Keratinocyte (primary cell): Measurements from ENCODE around the gene MED12. TPM values are rescaled to one million over a fixed set of nuclear protein-coding genes. Genes with fewer than 3 reads are reported as not detected.

Source experiments
- DNase-seq: peaks from one replicate; pipeline ENCODE4 v3.0.0-alpha.2; 2011; ENCODE audit warnings: low read depth, missing footprints, low spot score
- FAIRE-seq: peaks from 2 replicates; lab custom pipeline; 2011; peaks lifted over from hg19 to GRCh38; lab: Jason Lieb, UNC
- H2AFZ ChIP-seq: 2 replicates; pipeline ENCODE4 v1.6.0; 2012; ENCODE audit warnings: low read length, control low read depth, inconsistent platforms; ENCODE audit not compliant: control insufficient read depth
- H3K27ac ChIP-seq: 2 replicates; pipeline ENCODE4 v1.5.1; 2011; ENCODE audit warnings: low read length; ENCODE audit not compliant: control insufficient read depth, insufficient read depth
- H3K27me3 ChIP-seq: 3 replicates; pipeline ENCODE4 v1.6.0; 2011; ENCODE audit warnings: low read length; ENCODE audit not compliant: control insufficient read depth, insufficient read depth; ENCODE audit errors: extremely low read depth
- H3K36me3 ChIP-seq, 2 experiments: 2 replicates in 1 of 2; 3 replicates in 1 of 2; pipeline ENCODE4 v1.5.1; 2011; ENCODE audit warnings: low read length in 2 of 2, mild to moderate bottlenecking in 1 of 2; ENCODE audit not compliant: control insufficient read depth in 2 of 2, insufficient read depth in 2 of 2; ENCODE audit errors: extremely low read depth in 1 of 2
- H3K4me1 ChIP-seq: 3 replicates; pipeline ENCODE4 v1.5.1; 2011; ENCODE audit warnings: low read length; ENCODE audit not compliant: control insufficient read depth, insufficient read depth; ENCODE audit errors: extremely low read depth
- H3K4me2 ChIP-seq: 3 replicates; pipeline ENCODE4 v1.6.0; 2011; ENCODE audit warnings: low read depth, low read length; ENCODE audit not compliant: control insufficient read depth, insufficient read depth; ENCODE audit errors: extremely low read depth
- H3K4me3 ChIP-seq, 3 experiments: fragments of 200-600 bp in 1 of 3; sonication (generic) in 1 of 3; 2 replicates in 2 of 3; 3 replicates in 1 of 3; pipeline ENCODE4 v1.5.1; 2011 to 2016; ENCODE audit warnings: low read length in 3 of 3, mild to moderate bottlenecking in 3 of 3, control low read depth in 2 of 3, inconsistent platforms in 1 of 3, low read depth in 1 of 3, mixed read lengths in 1 of 3, mixed run types in 1 of 3, moderate library complexity in 1 of 3; ENCODE audit not compliant: control insufficient read depth in 2 of 3, insufficient read depth in 2 of 3; ENCODE audit errors: extremely low read depth in 1 of 3
- H3K79me2 ChIP-seq: 2 replicates; pipeline ENCODE4 v1.6.0; 2012; ENCODE audit warnings: low read length; ENCODE audit not compliant: control insufficient read depth, insufficient read depth
- H3K9ac ChIP-seq: 3 replicates; pipeline ENCODE4 v1.6.0; 2011; ENCODE audit warnings: low read length; ENCODE audit not compliant: control insufficient read depth, insufficient read depth; ENCODE audit errors: extremely low read depth
- H3K9me1 ChIP-seq: 3 replicates; pipeline ENCODE4 v1.6.0; 2011; ENCODE audit warnings: low read length; ENCODE audit not compliant: control insufficient read depth, insufficient read depth; ENCODE audit errors: extremely low read depth
- H3K9me3 ChIP-seq: 2 replicates; pipeline ENCODE4 v1.5.1; 2012; ENCODE audit warnings: low read depth, low read length; ENCODE audit not compliant: control insufficient read depth
- H4K20me1 ChIP-seq: 3 replicates; pipeline ENCODE4 v1.6.0; 2011; ENCODE audit warnings: low read length; ENCODE audit not compliant: control insufficient read depth, insufficient read depth; ENCODE audit errors: extremely low read depth
- CTCF ChIP-seq, 3 experiments: IDR thresholded peaks in 1 of 3; conservative IDR thresholded peaks in 1 of 3; optimal IDR thresholded peaks in 1 of 3; 2 replicates in 2 of 3; 3 replicates in 1 of 3; pipeline versions ENCODE3 to v1.5.1; 2011; ENCODE audit warnings: low read length in 3 of 3, mild to moderate bottlenecking in 3 of 3, moderate library complexity in 2 of 3, control low read depth in 1 of 3, inconsistent platforms in 1 of 3; ENCODE audit not compliant: insufficient read depth in 2 of 3; ENCODE audit errors: extremely low read depth in 1 of 3
- EZH2 ChIP-seq: IDR thresholded peaks from one replicate; pipeline ENCODE4 v1.6.1; 2012; ENCODE audit warnings: inconsistent platforms, mild to moderate bottlenecking, low read length, moderate library complexity
- dilution Hi-C: fragments of 300-500 bp; cut with MboI; formaldehyde crosslinking; loops from one replicate; pipeline ENCODE4 v1.7.0; 2020; ENCODE audit warnings: low sequenced_read_pairs; ENCODE audit not compliant: extremely low pct_ligation_motif_present
- polyA plus RNA-seq, 5 experiments: library from polyadenylated mRNA; depleted of rRNA in 3 of 5; stranded (reverse) in 3 of 5; stranded (forward) in 1 of 5; unstranded in 1 of 5; fragments of >200 nt; gene quantifications; 1 replicate in 1 of 5; 2 replicates in 3 of 5; 3 replicates in 1 of 5; pipeline versions ENCODE4 v1.2.1 to v1.2.3, GENCODE V29; 2011 to 2012; ENCODE audit warnings: missing spikeins in 2 of 5, low read depth in 1 of 5, low replicate concordance in 1 of 5

The MED12 gene
- polyA plus RNA-seq, 1 donor (not counting 4 experiments of a cell fraction or from before 2014, with no cell fraction given): 4.2 TPM

- Histone ChIP-seq H4K20me1 (no peaks in the 10 kb centered on the region), H3K9me1 (no peaks in the 10 kb centered on the region), H3K4me3 (no peak within 1 kb of the TSS), H3K4me1 (no peaks in the 10 kb centered on the region), H3K27ac (no peak within 1 kb of the TSS), H3K36me3 (peaks cover 0 to 2% of the 10 kb centered on the region in 2 experiments), H3K4me2 (no peak within 1 kb of the TSS), H2AFZ (no peak within 1 kb of the TSS), H3K79me2 (no peaks in the 10 kb centered on the region), H3K27me3 (no peaks in the 10 kb centered on the region), H3K9ac (no peak within 1 kb of the TSS), H3K9me3 (no peaks in the 10 kb centered on the region)
- dilution Hi-C loops: no loop called here
- TF ChIP-seq CTCF (optimal IDR thresholded peaks at IDR 0.05 in 1 of 3, IDR thresholded peaks at IDR 0.05 in 1 of 3, conservative IDR thresholded peaks at IDR 0.05 in 1 of 3; ENCODE audit: extremely low read depth in 1 of 3, insufficient read depth in 2 of 3, low read length in 3 of 3): no peak
- no peak for TF ChIP-seq EZH2
- DNase-seq: no peak
- no peak for FAIRE-seq
These were observed 26.3 kb downstream of the MED12 start, which contains the start of gene NLGN3 for GRCh38 chrX:71144651-71145050. TSS of gene NLGN3 (plus strand) at chrX:71144841. CDS start at chrX:71147750, 2,909 bp downstream.

GRCh38 chrX:71147496-71148277 is 29.3 kb downstream of the MED12 start:
- Histone ChIP-seq H3K4me1 (no peaks in the 10 kb centered on the region), H3K79me2 (no peaks in the 10 kb centered on the region), H3K27me3 (no peaks in the 10 kb centered on the region), H3K27ac (no peak overlapping the region), H3K4me3 (no peak overlapping the region), H3K9me3 (no peaks in the 10 kb centered on the region), H4K20me1 (no peaks in the 10 kb centered on the region), H3K9ac (no peak overlapping the region), H2AFZ (no peak overlapping the region), H3K36me3 (no peaks in the 10 kb centered on the region), H3K4me2 (no peak overlapping the region), H3K9me1 (no peaks in the 10 kb centered on the region)
- dilution Hi-C loops: no loop called here
- DNase-seq (no peak), FAIRE-seq (no peak)
- TF ChIP-seq CTCF (optimal IDR thresholded peaks at IDR 0.05 in 1 of 3, IDR thresholded peaks at IDR 0.05 in 1 of 3, conservative IDR thresholded peaks at IDR 0.05 in 1 of 3; ENCODE audit: extremely low read depth in 1 of 3, insufficient read depth in 2 of 3, low read length in 3 of 3) (no peak), EZH2 (no peak)
